CD4-positive, alpha-beta T cell (primary cell): ENCODE results near the gene KCNAB1. TPM values are rescaled to one million over a fixed set of nuclear protein-coding genes. Genes with fewer than 3 reads are reported as not detected.
"Not testable (repeated sequence)": the region's sequence is repeated elsewhere in the genome, so short reads cannot be mapped to it uniquely, and the experiment has no call there.

Experiments used
- ATAC-seq: fragments of 200-7000 bp; cut with Tn5 transposase; one replicate; pipeline ENCODE4 v1.10.0; 2022; ENCODE audit warnings: mild to moderate bottlenecking; ENCODE audit not compliant: poor library complexity
- CTCF ChIA-PET: fragments of 350-600 bp; sonication (Branson Sonifier 250); formaldehyde crosslinking; loops from one replicate; lab custom pipeline; 2021; ENCODE audit warnings: antibody characterized with exemption, inconsistent platforms; lab: Charles Lee
- POLR2A ChIA-PET: fragments of 350-600 bp; sonication (Branson Sonifier 250); formaldehyde crosslinking; loops from one replicate; lab custom pipeline; 2021; ENCODE audit warnings: antibody characterized with exemption, inconsistent platforms; lab: Charles Lee
- DNase-seq, 14 experiments: peaks; one replicate each; pipeline ENCODE4 v3.0.0-alpha.2; 2013 to 2020; ENCODE audit warnings: mixed read lengths in 2 of 14
- H3K27ac ChIP-seq, 2 donors: one replicate each; pipeline versions ENCODE4 v1.5.1 to v1.7.0; 2013; ENCODE audit warnings: low read length in 2 of 2, low read depth in 1 of 2, mild to moderate bottlenecking in 1 of 2
- H3K27me3 ChIP-seq, 2 experiments: 1 replicate in 1 of 2; 2 replicates in 1 of 2; pipeline versions ENCODE4 v1.6.1 to v1.7.0; 2013; ENCODE audit warnings: low read length in 2 of 2, control low read depth in 1 of 2, mild to moderate bottlenecking in 1 of 2, moderate library complexity in 1 of 2; ENCODE audit not compliant: insufficient read depth in 2 of 2, control insufficient read depth in 1 of 2
- H3K36me3 ChIP-seq: one replicate; pipeline ENCODE4 v1.6.1; 2013; ENCODE audit warnings: low read length, control low read depth; ENCODE audit not compliant: insufficient read depth
- H3K4me1 ChIP-seq: one replicate; pipeline ENCODE4 v1.6.1; 2013; ENCODE audit warnings: low read length, control low read depth; ENCODE audit not compliant: insufficient read depth
- H3K4me3 ChIP-seq: one replicate; pipeline ENCODE4 v1.5.1; 2013; ENCODE audit warnings: mild to moderate bottlenecking, low read length, moderate library complexity
- H3K9me3 ChIP-seq, 2 experiments: 1 replicate in 1 of 2; 2 replicates in 1 of 2; pipeline versions ENCODE4 v1.6.1 to v1.7.0; 2013; ENCODE audit warnings: low read length in 2 of 2, mild to moderate bottlenecking in 2 of 2, control low read depth in 1 of 2, moderate library complexity in 1 of 2; ENCODE audit not compliant: control insufficient read depth in 1 of 2, insufficient read depth in 1 of 2
- H3K27ac Mint-ChIP-seq: one replicate; pipeline ENCODE4 v1.8.0; 2020; ENCODE audit warnings: mixed read lengths
- H3K27me3 Mint-ChIP-seq: one replicate; pipeline ENCODE4 v1.8.0; 2021; ENCODE audit warnings: mixed read lengths
- H3K36me3 Mint-ChIP-seq: one replicate; pipeline ENCODE4 v1.8.0; 2021; ENCODE audit warnings: low read depth, mixed read lengths
- H3K4me1 Mint-ChIP-seq: one replicate; pipeline ENCODE4 v1.8.0; 2021; ENCODE audit warnings: low read depth, mixed read lengths
- H3K4me3 Mint-ChIP-seq: one replicate; pipeline ENCODE4 v1.8.0; 2020; ENCODE audit warnings: mild to moderate bottlenecking, mixed read lengths
- H3K9me3 Mint-ChIP-seq: one replicate; pipeline ENCODE4 v1.8.0; 2020; ENCODE audit warnings: mixed read lengths
- intact Hi-C, 2 experiments: fragments of 100-400 bp; cut with DNase I in 1 of 2; cut with micrococcal nuclease in 1 of 2; formaldehyde crosslinking; loops; one replicate each; pipeline versions ENCODE4 v1.15.1 to v1.9.0; 2023 to 2025; cut with DNase I, micrococcal nuclease
- total RNA-seq, 174 experiments: library from RNA in 2 of 174; stranded (reverse) in 2 of 174; gene quantifications; one replicate each; pipeline ENCODE4 v1.2.3 and lab custom pipeline; 2021 to 2026
- TF ChIP-seq, protein P1 (sequence below): fragments of 200-600 bp; IDR thresholded peaks from one replicate; pipeline ENCODE4 v1.8.0; 2022; ENCODE audit warnings: antibody characterized with exemption, mild to moderate bottlenecking

Gene KCNAB1
- total RNA-seq, 2 experiments from 2014 or later = 0.14 TPM; not detected in 1

DNA sequence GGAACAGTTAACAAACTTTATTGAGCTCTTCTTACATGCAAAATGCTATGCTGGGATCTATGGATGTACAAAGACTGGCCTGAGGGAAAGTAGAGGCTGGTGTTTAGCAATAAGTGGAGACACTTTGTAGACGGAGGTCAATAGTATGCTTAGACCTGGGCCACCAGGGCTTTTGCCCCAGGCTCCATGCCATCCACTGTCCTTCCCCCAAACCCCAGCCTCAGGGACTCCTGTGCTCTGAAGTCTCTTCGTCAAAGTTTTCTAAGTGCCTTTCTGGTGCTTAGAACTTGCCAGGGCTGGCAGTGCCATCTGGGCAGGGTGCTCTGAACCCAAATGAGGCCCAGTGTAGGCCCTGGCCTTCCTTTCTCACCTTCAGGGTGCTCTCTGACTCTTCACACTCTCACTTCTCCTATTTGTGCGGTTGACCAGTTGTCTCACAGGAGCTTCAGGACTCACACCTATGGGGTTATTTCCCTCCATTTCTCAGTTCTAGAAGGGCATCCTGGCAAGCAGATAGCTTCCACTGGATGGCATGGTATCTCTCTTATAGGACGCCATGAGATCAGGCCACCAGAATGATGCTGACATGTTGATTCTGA, 21.8 kb upstream of the KCNAB1 start:
- H3K36me3 Mint-ChIP-seq = no peaks in the 10 kb centered on the region
- CTCF ChIA-PET = no interaction called here

DNA sequence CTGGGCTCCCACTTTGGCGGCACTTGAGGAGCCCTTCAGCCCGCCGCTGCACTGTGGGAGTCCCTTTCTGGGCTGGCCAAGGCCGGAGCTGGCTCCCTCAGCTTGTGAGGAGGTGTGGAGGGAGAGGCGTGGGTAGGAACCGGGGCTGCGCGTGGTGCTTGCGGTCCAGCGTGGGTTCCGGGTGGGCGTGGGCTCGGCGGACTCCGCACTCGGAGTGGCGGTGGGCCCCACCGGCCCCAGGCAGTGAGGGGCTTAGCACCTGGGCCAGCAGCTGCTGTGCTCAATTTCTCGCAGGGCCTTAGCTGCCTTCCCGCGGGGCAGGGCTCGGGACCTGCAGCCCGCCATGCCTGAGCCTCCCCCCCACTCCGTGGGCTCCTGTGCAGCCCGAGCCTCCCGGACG, 21.0 kb upstream of the KCNAB1 start:
- CTCF ChIA-PET, H3K4me3 ChIP-seq, H3K4me1 Mint-ChIP-seq, H3K27ac ChIP-seq, H3K36me3 ChIP-seq, H3K4me1 ChIP-seq, H3K27me3 ChIP-seq, H3K4me3 Mint-ChIP-seq, DNase-seq, H3K36me3 Mint-ChIP-seq, H3K9me3 ChIP-seq, ATAC-seq, intact Hi-C loops, POLR2A ChIA-PET, H3K9me3 Mint-ChIP-seq, H3K27ac Mint-ChIP-seq: not testable (repeated sequence)
- H3K27me3 Mint-ChIP-seq = peaks cover 12% of the 10 kb centered on the region

More for the DNA sequence above, 21.8 kb upstream of the KCNAB1 start:
- Histone ChIP-seq H3K9me3 (no peaks in the 10 kb centered on the region), H3K27ac (no peak overlapping the region), H3K4me1 (no peaks in the 10 kb centered on the region), H3K36me3 (no peaks in the 10 kb centered on the region), H3K4me3 (no peak overlapping the region), H3K27me3 (peaks cover 0 to 7% of the 10 kb centered on the region in 2 experiments)
- no peak overlapping the region for H3K27ac Mint-ChIP-seq
- TF ChIP-seq, protein P1, sequence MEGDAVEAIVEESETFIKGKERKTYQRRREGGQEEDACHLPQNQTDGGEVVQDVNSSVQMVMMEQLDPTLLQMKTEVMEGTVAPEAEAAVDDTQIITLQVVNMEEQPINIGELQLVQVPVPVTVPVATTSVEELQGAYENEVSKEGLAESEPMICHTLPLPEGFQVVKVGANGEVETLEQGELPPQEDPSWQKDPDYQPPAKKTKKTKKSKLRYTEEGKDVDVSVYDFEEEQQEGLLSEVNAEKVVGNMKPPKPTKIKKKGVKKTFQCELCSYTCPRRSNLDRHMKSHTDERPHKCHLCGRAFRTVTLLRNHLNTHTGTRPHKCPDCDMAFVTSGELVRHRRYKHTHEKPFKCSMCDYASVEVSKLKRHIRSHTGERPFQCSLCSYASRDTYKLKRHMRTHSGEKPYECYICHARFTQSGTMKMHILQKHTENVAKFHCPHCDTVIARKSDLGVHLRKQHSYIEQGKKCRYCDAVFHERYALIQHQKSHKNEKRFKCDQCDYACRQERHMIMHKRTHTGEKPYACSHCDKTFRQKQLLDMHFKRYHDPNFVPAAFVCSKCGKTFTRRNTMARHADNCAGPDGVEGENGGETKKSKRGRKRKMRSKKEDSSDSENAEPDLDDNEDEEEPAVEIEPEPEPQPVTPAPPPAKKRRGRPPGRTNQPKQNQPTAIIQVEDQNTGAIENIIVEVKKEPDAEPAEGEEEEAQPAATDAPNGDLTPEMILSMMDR = no peak
- no peak for DNase-seq
- POLR2A ChIA-PET = no interaction called here
- peaks cover 11% of the 10 kb centered on the region for H3K27me3 Mint-ChIP-seq
- no peak overlapping the region for H3K4me3 Mint-ChIP-seq
- H3K4me1 Mint-ChIP-seq = no peaks in the 10 kb centered on the region
- no peaks in the 10 kb centered on the region for H3K9me3 Mint-ChIP-seq
- intact Hi-C loops = no loop called here
- ATAC-seq = no peak

DNA sequence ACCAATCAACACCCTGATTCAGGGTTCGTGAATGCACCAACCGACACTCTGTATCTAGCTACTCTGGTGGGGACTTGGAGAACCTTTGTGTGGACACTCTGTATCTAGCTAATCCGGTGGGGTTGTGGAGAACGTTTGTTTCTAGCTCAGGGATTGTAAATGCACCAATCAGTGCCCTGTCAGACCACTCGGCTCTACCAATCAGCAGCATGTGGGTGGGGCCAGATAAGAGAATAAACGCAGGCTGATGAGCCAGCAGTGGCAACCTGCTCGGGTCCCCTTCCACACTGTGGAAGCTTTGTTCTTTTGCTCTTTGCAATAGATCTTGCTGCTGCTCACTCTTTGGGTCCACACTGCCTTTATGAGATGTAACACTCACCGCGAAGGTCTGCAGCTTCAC, 20.4 kb upstream of the KCNAB1 start:
- H3K4me1 Mint-ChIP-seq, POLR2A ChIA-PET, H3K4me3 Mint-ChIP-seq, H3K9me3 ChIP-seq, CTCF ChIA-PET, H3K36me3 ChIP-seq, H3K27me3 ChIP-seq, H3K27ac ChIP-seq, H3K4me3 ChIP-seq, DNase-seq, ATAC-seq, H3K36me3 Mint-ChIP-seq, H3K27ac Mint-ChIP-seq, H3K4me1 ChIP-seq, H3K9me3 Mint-ChIP-seq, intact Hi-C loops: not testable (repeated sequence)
- peaks cover 13% of the 10 kb centered on the region for H3K27me3 Mint-ChIP-seq

DNA sequence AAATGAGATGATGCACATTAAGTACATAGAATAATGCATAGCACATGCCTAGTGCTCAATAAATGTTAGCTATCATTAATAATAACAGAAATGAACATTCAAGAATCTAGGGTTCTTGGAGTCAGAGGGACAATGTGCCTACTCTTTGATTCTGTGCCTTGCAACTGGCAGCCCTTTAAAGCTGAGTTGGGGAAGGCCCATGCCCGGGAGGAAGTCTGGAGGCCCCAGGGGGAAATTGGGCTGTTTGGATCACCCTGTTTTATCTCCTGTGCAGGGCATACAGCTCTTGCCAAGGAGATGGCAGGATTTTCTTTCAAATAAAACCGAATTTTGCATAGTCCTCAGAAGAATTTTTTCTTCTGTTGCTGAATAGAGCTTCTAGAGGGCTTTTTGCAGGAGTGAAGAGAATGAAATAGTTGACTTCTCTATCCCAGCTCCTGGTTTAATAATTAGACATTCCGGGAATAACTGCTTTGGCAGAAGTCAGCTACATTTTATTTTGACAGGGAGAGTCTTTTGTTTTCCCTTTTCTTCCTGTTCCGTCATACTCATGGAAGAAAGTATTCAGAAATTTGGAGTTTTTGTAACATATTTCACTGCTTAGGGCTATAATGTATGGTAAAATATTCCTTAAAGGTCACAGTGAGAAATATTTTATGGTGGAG, 18.0 kb upstream of the KCNAB1 start:
- DNase-seq = no peak
- Histone ChIP-seq H3K27me3 (no peaks in the 10 kb centered on the region), H3K36me3 (no peaks in the 10 kb centered on the region), H3K4me3 (no peak overlapping the region), H3K9me3 (no peaks in the 10 kb centered on the region), H3K27ac (no peak overlapping the region), H3K4me1 (no peaks in the 10 kb centered on the region)
- Mint-ChIP-seq H3K4me1 (no peaks in the 10 kb centered on the region), H3K27ac (no peak overlapping the region), H3K27me3 (peaks cover 16% of the 10 kb centered on the region), H3K4me3 (no peak overlapping the region), H3K36me3 (no peaks in the 10 kb centered on the region), H3K9me3 (no peaks in the 10 kb centered on the region)
- ChIA-PET CTCF (no interaction called here), POLR2A (no interaction called here)
- TF ChIP-seq, protein P1 = no peak
- intact Hi-C loops = no loop called here
- ATAC-seq = no peak
